Inflammatory macrophage treated with lipopolysaccharide for 4 hours (primary cell): Measurements from ENCODE around the gene MEA1.

Source experiments
- DNase-seq: peaks from one replicate; pipeline ENCODE4 v3.0.0-alpha.2; 2020

The MEA1 gene

DNA sequence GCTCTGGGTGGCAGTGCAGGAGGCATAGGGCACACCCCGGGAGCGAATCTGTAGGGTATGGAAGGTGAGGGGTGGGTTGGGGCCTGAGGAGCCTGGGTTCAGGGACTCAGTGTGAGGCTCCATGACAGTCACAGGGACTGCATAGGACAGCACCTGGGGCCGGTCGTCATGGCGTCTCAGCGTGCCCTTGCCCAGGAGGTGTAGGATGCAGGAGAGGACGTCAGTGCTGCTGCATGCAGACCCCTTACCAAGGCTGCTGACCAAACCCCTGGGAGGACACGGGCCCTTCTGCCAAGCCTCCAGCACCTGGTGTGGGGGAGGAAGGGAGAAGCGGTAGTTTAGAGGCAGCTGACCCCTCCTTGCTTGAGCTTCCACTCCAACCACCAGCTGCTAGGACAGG, 24.0 kb upstream of the MEA1 start:
- no peak for DNase-seq

DNA sequence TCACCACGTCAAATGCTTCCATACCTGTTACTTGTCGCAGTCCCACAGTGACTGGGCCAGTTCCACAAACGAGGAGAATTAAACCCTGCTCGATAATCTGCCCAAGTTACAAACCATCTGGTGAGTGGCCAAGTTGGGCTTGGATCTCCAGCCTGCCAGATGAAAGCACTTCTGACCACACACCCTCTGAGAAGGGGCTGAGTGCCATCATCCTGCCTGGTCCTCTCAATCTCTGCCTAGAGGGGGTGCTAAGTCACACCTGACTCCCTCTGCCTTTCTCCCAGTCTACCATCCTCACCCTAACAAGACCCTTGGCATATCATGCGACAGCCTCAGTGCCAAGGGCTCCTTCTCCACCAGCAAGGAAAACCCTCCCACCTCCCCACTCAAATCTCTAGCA, 23.5 kb upstream of the MEA1 start:
- no peak for DNase-seq

DNA sequence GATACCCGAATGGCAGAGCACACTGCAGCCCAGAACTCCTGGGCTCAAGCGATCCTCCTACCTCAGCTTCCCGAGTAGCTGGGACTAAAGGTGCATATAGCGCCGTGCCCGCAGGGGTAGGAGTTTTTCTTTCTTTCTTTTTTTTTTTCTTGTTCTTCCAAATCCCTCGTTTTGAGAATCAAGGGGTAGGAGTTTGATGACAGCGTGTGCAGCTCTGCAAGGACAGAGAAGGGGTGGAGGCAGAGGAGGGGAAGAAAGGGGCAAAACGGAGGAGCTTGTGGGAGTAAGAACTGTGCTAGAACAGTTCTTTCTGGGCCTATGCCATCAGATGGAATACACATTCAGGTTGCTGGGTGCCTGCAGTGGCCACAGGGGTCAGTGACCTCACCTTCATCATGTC, 23.0 kb upstream of the MEA1 start:
- no peak for DNase-seq

DNA sequence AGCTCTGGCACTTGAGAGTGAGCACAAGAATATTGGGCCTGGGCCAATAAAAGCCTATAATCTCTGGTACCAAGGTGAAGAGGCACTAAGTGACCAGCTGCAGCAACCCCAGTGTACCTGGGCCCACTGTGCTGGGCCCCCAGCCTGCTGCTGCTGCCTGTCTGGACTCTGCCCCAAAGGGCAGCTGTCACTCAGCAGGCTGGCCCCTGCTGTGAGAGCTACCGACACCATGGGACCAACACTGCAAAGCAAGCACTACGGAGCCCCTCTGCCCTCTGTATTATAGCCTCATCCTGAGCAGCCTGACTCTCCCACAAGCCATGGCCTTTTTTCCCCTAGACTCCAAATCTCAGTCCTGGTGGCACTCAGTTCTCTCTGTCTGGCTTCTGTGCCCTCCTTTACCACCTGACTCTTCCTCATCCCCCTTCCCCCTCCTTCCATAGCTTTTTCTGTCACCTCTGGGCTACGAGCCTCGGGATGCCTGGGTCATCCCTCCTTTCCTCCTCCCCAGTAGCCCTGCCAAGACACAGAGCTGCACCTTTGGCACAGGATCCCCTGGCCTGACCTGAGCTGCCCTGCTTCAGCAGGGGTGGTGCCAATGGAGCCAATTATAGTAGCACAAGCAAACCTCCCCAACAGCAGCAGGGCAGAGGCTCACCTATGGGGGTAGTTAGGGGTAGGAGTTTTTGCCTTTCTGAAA, 21.9 kb upstream of the MEA1 start:
- DNase-seq: no peak

DNA sequence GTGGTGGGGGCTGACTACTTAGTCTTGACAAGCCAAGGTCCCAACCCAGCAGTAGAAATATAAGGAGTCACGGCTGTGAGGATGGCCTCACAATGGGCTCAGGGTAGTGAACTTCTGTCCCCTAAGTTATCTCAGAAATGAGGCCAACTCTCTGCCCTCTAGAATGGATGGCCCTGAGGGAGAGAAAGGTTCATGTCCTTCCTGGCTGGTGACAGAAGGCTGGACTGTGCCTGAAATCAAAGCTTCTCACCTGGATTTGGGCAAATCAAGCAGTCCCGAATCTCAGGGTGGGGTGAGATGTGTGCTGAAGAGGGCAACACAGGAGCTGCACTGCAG, 20.4 kb upstream of the MEA1 start:
- no peak for DNase-seq

DNA sequence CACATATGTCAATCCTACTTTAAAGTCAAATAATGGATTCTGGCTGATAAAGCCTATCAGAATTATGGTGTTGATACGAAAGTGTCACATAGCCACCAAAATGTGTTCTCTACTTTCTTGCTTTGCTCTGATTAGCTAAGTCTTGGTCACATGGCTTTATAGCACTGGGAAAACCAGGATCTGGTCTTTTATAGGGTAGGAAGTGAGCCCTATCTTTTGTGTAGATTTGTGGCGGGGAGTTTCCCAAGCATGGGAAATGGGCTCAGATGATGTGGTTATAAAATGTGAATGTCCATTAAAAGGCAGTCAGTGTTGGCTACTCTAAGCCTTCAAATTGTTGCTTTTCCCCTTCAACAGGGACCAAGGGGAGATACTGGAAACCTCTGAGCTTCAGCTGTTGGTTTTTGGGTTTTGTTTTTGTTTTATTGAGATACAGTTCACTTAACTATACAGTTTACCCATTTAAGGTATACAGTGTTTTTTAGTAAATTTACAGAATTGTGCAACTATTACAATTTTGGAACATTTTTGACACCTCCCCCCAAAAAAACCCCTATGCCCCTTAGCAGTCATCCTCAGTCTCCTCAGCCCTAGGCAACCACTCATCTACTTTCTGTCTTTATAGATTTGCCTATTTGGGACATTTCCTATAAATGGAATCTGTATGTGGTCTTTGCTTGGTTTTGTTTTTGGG, 19.9 kb upstream of the MEA1 start:
- peak; percentile 32 for DNase-seq

DNA sequence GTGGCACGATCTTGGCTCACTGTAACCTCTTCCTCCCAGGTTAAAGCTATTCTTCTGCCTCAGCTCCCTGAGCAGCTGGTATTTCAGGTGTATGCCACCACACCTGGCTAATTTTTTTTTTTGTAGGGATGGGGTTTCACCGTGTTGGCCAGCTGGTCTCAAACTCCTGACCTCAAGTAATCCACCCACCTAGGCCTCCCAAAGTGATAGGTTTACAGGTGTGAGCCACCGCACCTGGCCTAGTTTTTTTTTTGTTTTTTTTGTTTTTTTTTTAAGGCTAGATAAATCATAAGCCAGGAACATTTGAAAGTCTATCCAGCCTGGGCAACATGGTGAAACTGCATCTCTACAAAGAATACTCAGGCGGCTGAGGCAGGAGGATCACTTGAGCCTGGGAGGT, 18.6 kb upstream of the MEA1 start:
- DNase-seq: no peak

DNA sequence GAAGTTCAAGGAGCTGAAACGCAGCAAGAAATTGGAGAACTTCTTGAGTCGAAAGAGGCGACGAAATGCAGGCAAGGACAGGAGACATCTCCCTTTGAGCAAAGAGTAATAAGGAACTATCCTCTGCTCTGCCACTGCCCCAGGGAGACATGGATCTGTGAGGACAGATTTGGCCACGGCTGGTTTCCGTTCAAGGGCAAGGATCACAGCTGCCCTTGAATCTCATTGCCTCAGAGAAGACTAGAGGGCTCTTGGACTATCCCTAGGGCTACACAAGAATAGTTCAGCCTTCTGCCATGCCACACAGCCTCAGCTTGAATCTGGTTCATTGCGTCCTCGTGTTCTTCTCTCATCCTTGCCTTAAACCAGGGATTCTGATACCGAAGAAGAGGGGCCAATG, 15.4 kb upstream of the MEA1 start:
- DNase-seq: no peak

DNA sequence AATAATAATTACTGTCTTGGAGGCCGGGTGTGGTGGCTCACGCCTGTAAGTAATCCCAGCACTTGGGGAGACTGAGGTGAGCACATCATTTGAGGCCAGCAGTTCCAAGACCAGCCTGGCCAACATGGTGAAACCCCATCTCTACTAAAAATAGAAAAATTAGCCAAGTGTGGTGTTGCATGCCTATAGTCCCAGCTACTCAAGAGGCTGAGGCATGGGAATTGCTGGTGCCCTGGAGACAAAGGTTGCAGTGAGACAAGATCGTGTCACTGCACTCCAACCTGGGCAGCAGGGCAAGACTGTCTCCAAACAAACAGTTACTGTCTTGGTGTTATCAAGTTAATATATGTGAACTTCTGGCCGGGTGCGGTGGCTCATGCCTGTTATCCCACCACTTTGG, 12.6 kb upstream of the MEA1 start:
- DNase-seq: no peak

DNA sequence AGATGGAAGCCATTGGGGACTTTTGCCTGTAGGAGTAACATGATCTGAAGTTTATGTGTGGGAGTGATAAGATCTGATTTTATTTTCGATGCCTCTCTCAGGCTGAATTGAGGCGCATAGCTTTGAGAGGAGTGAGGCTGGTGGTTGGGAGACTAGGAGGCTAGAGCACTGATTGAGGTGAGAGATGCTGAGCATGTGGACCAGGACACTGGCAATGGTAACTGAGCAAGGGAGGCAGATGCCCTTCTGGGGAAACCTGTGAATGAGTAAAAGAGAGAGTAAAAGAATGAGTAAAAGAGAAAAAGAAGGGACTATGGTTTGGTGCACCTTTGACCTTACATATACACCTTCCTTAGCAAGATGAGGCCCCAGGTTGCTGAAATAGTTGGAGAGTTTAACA, 10.7 kb upstream of the MEA1 start:
- DNase-seq: no peak

DNA sequence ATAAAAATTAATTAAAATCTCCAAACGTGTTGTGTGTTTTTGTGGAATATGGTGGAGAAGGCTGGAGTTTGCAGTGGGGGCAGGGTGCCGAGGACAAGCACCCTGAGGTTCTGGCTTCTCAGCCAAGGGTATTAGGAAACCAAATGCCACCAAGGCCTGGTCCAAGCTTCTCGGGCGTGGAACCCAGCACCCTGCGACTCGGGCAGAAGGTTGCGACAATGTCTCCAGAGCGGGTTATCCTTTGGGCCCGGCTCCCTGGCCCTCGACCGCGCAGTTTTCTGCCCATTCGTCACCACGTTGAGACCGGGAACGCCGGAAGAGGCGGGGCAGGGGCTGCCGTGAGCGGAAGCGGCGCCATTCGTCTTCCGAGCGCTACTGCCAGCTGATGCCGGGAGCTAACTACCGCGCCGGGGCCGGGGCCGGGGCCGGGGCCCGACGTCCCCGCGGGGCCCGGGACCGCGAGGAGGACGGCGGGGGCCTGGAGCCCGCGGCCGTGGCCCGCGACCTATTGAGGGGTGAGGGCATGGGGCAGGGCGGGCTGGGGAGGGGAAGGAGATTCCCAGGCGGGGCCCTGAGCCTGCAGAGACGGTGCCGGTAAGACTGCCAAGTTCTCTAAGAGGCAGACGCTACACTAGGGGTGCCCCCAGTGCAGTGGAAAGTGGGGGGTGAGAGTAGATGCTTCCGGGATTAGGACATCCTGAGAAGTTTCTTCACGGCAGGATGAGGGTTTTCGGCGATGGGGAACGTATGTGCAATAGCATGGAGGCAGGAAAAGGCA, 7.7 kb upstream of the MEA1 start, which contains the start of gene RRP36:
TSS of gene RRP36 (plus strand) at position 354 of the 778 bp plus-strand sequence. CDS start at position 386, 32 bp downstream.
- peak; percentile 77 for DNase-seq

DNA sequence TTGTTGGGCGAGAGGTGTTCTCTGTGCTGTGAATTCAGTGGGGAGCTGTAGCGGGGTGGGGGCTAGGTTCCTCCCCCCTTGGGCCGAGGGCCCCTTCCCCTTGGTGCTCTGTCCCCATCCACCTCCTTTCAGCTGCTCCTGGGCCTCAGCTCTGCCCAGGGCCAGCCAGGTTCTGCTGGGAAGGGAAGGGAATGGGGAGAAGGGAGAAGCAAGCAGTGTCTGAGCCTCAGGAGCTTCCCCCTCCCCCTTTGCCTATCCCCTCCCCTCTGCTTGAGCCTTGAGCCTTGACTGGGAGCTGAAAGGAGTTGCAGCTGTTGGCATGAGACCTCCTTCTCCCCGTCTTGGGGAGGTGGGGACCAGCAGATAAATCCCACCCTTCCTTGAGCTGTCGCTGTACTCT, 7.1 kb upstream of the MEA1 start:
- DNase-seq: no peak

DNA sequence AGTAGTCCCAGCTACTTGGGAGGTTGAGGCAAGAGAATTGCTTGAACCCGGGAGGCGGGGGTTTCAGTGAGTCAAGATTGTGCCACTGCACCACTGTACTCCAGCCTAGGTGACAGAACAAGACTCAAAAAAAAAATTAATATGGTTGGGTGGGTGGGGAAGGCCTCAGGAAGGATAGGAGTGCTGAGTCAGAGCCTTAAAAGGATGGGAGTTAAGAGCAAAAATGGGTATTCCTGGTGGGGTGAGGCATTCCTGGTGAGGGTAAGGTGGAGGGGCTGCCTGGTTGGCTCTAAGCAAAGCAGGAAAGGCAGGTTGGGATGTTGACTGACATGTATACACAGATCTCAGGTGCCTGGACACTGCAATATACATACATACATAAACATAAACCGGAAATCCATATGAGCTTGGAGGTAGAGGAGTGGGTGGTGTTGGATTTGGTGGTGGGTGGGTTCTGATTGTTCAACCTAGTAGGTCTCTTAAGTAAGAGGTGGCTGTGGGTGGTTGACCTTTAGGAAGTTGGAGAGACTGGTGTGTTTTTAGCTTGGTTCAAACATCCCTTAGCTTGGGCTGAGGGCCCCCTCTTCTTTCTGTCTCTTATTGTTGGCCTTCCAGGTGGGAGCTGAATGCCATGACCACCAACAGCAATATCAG, 6.4 kb upstream of the MEA1 start:
- no peak for DNase-seq

DNA sequence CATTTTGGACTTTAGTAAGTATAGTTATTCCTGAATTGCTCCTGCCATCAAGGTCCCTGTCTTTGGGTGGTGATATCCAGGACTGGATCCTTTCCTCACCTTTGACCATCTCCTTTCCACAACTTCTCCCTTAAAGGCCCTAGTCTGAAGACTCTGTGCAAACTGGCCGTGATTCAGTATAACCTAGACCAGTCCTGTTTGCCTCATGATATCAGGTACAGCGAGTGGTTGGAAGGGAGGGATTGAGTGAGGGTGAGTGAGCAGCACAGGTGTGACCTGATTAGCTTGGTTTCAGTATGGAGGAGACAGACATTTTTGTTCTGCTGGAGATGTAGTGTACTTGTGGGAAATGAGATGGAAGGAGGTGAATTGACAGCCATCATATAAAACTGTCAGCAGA, 5.4 kb upstream of the MEA1 start:
- DNase-seq: no peak

DNA sequence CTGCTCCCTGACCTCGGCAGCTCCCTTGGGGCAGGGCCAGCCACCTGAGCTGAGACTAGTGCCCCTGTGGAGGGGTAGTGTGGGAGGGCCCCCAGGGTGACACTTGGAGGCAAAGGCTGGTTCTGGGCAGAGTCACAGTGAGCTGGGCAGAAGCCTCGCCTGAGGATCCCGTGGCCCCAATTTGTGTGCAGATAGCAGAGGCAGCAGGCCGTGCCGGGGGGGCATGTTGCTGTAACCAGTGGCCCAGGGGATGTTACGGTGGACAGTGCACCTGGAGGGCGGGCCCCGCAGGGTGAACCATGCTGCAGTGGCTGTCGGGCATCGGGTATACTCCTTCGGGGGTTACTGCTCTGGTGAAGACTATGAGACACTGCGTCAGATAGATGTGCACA, 3.2 kb upstream of the MEA1 start:
- no peak for DNase-seq

DNA sequence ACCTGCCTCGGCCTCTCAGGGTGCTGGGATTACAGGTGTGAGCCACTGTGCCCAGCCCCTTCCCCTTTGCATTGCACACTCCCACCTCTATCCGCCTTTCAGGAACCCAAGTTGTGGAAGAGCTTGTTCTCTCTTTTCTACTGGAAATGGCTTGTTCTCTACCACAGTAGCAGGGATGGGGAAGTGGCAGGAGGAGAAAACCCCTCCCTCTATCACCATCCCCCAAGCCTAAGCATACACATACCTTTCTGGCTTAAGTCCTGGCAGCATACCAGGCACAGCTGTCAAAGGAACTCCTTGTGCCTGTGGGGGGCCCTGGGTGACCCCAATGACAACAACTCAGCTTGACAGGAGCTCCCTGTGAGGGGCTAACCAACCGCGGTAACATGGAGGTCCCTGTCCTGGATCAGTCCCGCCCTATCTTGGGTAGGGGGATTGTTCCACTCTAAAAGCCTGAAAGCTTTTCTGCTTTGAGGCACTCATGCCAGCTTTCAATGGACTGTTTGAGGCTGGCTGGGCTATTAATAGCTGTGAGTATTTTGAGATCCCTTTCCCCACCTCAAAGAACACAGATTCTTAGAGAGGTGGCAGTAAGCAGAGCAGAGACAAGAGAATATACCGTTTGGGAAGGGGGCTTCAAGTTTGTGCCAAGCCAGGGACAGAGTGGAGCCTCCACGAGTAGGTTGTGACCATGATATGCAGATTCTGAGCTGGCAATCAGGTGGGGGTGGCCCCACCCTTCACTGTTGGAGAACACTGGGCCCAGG, 2.6 kb upstream of the MEA1 start:
- no peak for DNase-seq

DNA sequence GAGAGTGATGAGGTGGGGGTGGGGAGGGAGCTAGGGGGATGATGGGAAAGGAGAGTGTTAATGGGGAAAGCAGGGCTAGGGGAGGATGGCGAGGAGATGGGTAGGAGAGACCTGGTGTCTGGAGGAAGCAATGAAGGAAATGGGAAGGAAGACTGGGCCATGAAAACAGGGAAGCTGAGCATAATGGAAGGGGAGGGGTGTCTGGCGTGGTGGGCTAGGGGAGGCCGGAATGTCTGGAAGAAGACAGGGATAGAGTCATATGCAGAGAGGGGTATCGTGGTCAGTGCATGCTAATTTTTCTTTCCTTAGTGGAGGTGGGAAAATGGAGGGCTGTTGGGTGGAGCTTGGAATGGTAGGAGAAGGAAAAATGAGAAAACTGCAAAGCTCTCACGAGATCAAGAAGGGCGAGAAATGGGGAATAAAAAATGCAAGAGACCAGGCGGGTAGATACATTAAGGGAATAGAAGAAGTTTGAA, 726 bp upstream of the MEA1 start:
- peak; percentile 2 for DNase-seq

DNA sequence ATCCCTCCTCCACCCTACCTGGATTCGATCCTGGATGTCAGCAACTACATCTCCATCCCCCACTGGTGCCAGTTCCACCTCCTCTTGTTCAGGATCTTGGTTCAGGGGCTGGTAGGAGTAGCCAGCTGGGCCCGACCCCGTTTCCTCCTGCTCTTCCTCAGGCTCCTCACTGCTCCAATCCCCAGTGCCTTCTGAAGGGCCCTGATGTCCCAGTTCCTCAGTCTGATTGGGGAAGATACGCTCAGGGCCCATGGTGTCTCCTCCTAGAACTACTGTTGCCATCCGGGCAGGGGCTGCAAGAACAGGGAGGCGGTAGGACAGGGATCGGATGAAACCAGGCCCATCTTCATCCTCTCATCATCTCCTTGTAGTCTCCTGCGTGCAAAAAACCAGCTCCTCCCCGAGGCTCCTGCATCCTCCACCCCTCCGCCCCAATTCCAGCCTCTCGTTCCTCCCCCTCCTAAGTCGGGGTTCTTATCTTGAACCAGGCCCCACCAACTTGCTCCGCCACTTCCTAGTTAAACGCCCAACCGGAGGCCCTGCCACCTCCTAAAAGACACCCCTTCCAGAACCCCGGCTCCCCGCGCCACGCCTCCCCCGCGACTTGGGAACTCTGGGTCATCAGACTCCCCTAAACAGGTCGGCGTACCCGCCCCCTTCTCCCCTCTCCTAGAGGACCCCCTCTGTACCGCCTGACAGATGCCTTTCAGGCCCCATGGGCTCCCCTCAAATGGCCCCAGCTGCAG, 476 bp downstream of the MEA1 start:
- peak; percentile 11 for DNase-seq

DNA sequence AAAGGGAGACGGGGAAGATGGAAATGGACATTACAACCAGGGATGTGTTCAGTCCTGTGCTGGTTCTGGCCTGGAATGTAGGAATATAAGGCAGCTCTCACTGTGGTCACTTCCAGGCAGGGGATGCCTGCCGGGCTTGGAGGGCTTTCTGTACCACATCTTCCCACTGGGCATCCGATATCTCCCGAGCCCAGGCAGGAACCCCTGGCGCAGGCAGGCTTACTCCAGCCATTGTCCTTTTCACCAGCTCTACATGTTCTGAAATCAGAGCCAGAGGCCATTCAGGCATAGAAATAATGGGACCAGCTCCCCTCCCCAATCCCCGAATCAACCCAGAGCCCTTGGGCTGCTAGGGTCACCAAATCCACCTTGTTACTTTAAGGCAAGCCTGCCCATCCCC, 1.4 kb downstream of the MEA1 start:
- no peak for DNase-seq

DNA sequence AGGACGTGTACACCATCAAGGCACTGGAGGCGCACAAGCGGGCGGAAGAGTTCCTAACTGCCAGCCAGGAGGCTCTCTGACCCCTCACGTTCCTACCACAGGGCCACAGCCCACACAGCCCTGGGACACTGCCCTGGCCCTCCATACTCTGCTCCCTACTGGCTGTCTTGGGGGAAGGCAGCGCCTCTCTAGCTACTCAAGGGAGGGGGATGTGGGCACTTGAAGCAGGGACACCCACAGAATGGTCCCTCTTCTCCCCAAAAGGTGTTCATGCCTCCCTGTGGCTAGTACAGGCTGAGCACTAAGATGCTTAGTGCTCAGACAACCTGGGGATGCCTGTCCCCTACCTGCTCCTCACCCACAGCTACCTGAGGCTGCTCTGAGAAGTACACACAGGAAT, 2.5 kb downstream of the MEA1 start:
- no peak for DNase-seq

DNA sequence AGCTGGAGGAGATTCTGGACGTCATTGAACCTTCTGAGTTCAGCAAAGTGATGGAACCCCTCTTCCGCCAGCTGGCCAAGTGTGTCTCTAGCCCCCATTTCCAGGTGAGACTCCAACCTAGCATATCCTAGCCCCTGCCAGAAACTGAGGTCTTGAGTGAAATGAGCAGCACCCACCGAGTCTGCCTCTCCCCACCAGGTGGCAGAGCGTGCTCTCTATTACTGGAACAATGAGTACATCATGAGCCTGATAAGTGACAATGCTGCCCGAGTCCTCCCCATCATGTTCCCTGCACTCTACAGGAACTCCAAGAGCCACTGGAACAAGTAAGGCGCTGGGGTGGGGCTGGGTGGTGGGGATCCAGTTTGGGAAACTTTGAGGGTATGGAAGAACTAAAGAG, 4.6 kb downstream of the MEA1 start:
- DNase-seq: peak; percentile 36

DNA sequence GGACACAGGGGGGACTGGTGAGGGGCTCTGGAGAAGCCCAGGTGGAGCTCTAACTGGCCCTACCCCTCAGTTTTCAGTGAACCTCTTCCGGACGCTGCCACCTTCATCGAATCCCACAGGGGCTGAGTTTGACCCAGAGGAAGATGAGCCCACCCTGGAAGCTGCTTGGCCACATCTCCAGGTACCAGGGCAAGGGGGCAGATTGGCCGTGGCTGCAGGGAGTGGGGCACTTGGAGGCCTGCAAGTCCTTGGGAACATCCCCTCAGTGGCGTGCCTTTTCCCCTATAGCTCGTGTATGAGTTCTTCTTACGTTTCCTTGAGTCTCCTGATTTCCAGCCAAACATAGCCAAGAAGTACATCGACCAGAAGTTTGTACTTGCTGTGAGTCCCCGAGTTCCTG, 6.6 kb downstream of the MEA1 start:
- no peak for DNase-seq
